ENCODE measurements around the gene DGLUCY.
"Not testable (repeated sequence)": the region's sequence is repeated elsewhere in the genome, so short reads cannot be mapped to it uniquely, and the experiment has no call there.

DGLUCY gene

GRCh38 chr14:91235841-91236240, 122.0 kb downstream of the DGLUCY start:
- no peak for FAIRE-seq

DNA sequence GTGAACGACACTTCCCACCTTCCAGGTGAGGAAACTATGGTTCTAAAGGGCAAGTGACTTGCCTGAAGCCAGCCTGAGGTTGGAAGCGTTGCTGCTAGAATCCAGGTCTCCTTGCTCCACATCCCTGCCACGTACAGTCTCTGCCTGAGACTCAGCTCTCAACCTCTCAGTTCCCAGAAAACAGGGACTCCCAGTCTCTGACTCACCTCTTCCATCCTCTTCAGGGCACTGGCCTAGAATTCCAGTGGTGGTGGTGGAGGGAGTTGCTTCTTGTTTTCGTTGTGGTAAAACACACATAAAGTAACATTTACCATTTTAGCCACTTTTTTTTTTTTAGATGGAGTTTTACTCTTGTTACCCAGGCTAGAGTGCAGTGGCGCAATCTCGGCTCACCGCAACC, 123.3 kb downstream of the DGLUCY start:
- no peak for FAIRE-seq

DNA sequence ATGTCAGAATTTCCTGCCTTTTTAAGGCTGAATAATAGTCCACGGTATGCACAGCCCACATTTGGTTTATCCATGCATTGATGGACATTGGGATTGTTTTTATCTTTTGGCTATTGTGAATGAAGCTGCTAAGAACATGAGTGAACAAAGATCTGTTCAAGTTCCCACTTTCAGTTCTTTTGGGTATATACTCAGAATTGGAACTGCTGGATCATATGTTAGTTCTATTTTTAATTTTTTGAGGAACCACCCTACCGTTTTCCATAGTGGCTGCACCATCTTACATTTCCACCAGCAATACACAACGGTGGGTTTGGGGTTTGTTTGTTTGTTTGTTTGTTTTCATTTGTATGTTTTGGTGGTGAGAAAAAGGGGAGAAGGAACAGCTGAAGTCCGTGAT, 124.2 kb downstream of the DGLUCY start:
- FAIRE-seq: no peak

DNA sequence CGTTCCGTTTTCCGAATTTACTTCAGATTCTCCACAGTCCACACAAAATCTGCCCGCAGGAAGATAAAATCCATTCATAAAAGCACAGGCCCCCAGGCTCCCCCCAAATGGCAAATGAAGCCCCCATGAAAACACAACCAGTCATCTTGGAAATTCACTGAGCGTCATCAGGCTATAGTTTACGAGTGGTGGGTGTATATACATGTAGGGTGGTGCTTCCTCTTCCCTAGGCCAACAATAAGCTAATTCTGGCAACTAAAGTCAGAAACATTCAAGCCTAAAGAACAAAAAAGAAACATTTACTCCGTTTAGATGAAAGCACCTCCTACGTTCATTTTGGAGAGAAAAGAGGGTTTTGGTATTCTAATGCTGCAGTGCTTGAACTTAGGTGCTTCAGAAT, 124.8 kb downstream of the DGLUCY start:
- FAIRE-seq: no peak

- no peak for FAIRE-seq
Measured at GRCh38 chr14:91241863-91242262, 128.0 kb downstream of the DGLUCY start.

DNA sequence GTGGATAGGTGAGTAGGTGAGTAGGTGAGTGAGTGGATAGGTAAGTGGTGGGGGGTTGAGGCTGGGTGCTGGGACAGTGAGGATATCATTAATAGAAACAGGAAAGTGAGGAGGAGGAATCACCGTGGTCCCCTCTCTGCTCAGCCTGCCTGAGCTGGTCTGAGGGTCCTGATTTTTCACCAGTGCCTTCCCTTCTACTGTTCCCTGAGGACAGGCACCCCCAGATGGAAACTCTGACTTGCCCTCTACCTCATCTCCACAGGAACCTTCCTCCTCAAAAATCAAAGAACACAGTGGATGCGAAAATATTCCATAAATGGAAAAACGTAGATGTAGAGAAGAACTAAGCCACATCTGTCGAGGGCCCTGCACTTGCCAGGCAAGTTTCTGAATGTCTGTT, 128.8 kb downstream of the DGLUCY start:
- FAIRE-seq: no peak

DNA sequence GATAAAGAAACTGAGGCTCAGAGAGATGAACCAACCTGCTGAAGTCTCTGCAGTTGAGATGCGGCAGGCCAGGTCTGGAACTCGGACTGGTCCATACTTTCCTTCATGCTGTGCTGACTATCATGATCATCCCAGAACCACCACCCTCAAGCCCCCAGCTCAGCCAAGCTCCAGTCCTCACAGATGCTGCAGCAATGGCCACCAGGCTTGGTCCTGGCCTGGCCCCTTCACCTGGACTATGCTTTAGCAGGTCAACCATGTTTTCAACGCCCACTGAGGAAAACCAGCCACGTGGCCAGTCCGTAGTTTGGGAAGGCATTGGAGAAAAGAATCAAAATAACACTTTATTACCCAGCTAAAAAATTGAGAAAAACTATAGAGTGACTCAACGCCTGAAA, 129.2 kb downstream of the DGLUCY start:
- no peak for FAIRE-seq

GRCh38 chr14:91244501-91244901, 130.6 kb downstream of the DGLUCY start, which contains the start of gene GPR68:
Gene GPR68, minus strand, starts transcription at chr14:91244704. Its CDS starts 9,654 bp downstream, at chr14:91235050.
- no peak for FAIRE-seq

GRCh38 chr14:91245029-91245428, 131.2 kb downstream of the DGLUCY start:
- no peak for FAIRE-seq

DNA sequence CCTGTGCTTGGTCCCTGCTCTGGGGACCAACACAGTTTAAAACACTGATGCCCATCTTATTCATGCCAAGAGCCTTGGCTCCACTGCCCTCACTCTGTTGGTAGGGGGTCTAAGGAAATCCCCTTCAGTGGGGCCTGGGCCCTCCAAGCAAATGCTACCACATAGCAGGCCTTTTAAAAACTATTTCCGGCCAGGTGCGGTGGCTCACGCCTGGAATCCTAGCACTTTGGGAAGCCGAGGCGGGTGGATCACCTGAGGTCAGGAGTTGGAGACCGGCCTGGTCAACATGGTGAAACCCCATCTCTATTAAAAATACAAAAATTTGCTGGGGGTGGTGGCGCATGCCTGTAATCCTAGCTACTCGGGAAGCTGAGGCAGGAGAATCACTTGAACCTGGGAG, 131.7 kb downstream of the DGLUCY start:
- FAIRE-seq: not testable (repeated sequence)

DNA sequence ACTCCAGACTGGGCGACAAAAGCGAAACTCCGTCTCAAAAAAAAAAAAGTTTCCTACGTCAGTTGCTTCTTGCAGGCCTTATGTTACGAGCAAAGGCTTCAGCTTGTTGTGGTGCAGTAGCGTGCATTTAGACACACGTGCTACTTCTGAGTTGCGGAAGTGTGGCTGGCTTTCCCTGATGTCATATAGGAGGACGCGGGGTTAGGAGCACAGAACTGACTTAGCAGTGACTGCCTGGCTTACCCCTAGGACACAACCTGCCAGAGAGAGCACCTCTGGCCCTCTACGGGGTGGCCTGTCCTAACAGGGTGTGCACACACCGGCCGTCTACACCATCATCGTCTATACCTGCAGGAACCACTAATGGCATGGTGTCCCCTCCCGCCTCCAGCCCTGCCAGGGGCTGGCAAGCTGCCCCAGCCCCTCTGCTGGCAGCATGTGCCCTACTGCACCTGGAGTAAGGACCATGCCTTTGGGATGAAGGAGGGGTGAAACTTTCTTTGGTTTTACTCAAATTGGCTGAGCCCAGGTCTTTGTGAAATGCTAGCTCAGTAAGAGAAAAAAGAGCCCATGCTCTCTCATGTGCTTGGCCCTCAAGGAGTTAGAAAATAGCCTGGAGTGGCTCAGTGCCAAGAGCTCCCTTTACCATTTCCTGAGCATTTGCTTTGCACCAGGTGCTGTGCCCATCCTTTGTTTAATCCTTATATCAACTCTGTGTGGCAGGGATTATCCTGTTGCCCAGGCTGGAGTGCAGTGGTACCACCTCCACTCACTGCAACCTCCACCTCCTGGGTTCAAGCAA, 132.4 kb downstream of the DGLUCY start:
- no peak for FAIRE-seq

DNA sequence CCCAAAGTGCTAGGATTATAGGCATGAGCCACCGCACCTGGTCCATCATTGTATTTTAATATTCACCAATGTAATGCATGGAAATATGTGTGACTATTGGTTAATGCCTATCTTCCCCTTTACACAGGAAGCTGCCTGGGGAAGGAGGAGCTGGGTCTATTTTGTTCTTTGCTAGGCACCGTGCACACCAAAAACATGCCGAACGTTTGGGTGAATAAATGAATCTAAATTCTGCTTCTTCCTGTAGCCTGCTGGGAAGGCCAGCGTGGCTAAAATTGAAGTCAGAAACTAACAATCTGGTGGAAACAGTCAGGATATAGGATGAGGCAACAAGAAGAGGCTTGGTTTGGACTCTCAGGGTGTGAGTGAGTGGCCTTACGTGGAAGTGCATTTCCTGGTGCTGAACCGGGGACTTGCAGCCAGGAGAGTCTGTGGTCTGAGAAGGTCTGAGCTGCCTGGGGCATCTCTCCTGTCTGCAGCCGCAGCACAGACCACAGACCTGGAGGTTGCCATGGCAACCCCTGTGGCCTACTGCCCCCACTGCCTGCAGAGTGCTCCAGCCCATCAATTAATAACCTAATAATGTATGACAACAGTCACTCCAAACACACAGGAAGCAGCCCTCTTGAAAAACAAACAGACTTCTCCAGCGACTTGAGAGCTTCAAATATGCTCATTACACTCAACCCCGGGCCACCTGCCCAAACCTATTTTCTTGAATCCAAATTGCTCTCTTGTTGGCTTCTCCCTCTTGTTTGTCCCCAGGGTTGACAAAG, 136.2 kb downstream of the DGLUCY start:
- no peak for FAIRE-seq

GRCh38 chr14:91250912-91251311, 137.0 kb downstream of the DGLUCY start:
- no peak for FAIRE-seq

- no peak for FAIRE-seq
Measured at GRCh38 chr14:91252871-91253794, 139.3 kb downstream of the DGLUCY start.

DNA sequence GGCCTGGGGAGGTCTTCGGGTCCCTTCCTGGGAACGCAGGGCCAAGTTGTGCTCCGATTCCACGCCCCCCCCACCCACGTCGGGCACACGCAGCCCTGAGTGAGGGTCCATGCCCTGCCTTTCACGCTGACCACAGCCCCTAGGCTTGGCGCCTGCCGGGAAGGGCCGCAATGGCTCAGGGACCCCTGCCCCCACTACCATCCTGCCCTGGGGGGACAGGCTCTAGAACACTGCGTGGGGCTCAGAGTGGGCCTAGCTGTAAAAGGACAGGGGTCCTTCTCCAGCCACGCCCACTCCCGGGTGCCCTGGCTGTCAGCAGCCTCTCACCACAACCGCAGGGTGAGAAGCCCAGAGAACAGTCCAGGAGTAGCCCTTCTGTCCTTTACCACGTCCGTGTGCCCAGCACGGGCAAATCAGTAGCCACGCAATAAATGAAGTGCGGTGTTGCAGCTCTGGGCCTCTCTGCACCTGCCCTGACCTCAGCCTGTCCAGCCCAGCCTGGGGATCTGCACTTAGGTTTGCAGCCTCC, 140.0 kb downstream of the DGLUCY start:
- no peak for FAIRE-seq

GRCh38 chr14:91254461-91254860, 140.6 kb downstream of the DGLUCY start:
- FAIRE-seq: no peak

DNA sequence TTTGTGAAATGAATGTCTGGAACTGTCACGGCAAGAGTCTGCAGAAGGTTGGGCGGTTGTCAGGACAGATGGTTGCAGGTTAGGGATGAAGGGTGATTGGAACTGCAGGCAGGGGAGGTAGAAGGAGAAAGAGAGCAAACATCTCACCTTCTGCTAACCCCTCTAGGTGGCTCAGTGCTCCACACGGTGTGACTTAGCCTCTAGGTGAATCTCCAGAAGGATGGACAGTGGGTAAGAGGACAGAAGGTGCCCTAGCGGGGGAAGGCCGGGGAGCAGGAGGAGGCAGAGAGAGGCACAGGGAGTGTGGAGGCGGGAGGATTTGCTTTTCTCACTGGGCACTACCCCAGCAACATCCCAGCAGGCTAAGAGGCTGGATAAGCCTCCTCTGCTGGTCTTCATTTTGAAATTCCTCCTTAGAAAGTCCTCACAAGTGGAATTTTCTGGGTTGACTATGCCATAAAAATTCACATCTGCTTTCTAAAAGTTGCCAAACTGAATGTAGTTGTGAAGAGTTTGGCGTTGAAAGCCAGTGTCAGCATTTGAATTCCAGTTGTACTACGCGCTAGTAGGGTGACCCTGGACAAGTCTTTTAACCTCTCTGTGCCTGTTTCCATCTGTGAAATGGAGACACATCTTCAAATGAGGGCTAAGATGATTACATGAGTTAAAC, 141.3 kb downstream of the DGLUCY start:
- FAIRE-seq: no peak

GRCh38 chr14:91256661-91257060, 142.8 kb downstream of the DGLUCY start:
- FAIRE-seq: no peak

GRCh38 chr14:91257328-91258010, 143.6 kb downstream of the DGLUCY start:
- no peak for FAIRE-seq

DNA sequence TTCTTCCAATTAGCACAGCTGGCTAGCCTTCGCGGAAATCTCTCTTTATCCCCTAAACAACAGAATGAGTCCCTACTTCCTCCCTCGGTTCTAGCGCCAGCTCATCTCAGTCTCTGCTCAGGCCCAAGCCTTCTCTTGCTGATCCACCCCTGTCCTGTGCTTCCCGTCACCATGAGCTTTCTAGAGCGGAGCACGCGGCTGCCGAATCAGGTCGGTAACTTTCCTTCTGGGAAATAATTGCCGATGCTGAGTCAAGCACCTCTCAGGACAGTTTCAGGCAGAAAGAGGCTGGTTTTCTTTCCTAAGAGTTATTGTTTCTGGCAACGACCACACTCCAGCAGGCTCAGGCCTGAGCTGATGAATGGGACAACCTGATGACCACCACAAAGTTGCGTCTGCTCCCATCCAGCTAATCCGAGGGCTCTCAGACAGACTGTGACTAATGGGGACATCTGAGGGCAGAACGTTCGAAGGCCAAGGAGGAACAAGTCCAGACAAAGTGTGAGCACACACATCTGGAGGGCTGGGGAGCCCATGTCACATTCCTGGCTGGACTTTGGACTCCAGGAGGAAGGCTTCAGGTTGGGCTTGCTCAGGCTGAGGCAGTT, 144.2 kb downstream of the DGLUCY start:
- FAIRE-seq: no peak

DNA sequence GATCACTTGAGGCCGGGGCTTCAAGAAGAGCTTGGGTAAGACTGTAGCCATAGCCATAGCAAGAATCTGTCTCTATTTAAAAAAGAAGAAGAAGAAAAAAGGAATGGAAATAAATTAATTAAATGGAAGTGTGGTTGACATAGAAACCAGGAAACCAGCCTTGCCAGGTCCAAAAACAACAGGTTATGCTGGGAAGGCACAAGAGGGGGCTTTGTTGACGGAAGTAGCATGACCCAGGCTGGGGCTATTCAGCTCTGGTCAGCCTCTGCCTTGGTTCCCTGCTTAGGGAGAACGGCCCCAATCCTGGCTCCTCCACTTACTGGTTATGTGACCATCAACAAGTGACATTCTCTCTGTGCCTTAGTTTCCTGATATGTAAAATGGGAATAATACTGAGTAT, 145.0 kb downstream of the DGLUCY start:
- no peak for FAIRE-seq

All from G401.6 (cell line).